ENCODE measurements around the gene SATB2. TPM values are rescaled to one million over a fixed set of nuclear protein-coding genes. Genes with fewer than 3 reads are reported as not detected.

SATB2 gene
- total RNA-seq, 1 donor from 2014 or later, result 4.0 TPM

GRCh38 chr2:199449956-199450355, 7.8 kb downstream of the SATB2 start:
- H3K4me3 Mint-ChIP-seq, result no peak overlapping the region
- H3K4me1 Mint-ChIP-seq, result peaks cover 3% of the 10 kb centered on the region
- H3K27me3 Mint-ChIP-seq (ENCODE audit: low read depth), result peaks cover 75% of the 10 kb centered on the region
- H3K9me3 Mint-ChIP-seq, result no peaks in the 10 kb centered on the region
- DNase-seq (ENCODE audit: low spot score in 2 of 2, unreplicated experiment in 2 of 2), result no peak
- no peaks in the 10 kb centered on the region for H3K36me3 Mint-ChIP-seq
- TF ChIP-seq CTCF (IDR thresholded peaks at IDR 0.05; ENCODE audit: unreplicated experiment), result no peak
- no peak overlapping the region for H3K27ac Mint-ChIP-seq

- H3K4me1 Mint-ChIP-seq, result peaks cover 3% of the 10 kb centered on the region
- no peak overlapping the region for H3K27ac Mint-ChIP-seq
- TF ChIP-seq CTCF (IDR thresholded peaks at IDR 0.05; ENCODE audit: unreplicated experiment), result no peak
- H3K4me3 Mint-ChIP-seq, result no peak overlapping the region
- H3K9me3 Mint-ChIP-seq, result no peaks in the 10 kb centered on the region
- H3K36me3 Mint-ChIP-seq, result no peaks in the 10 kb centered on the region
- H3K27me3 Mint-ChIP-seq (ENCODE audit: low read depth), result peaks cover 75% of the 10 kb centered on the region
- no peak for DNase-seq (ENCODE audit: low spot score in 2 of 2, unreplicated experiment in 2 of 2)
These were observed 8.3 kb downstream of the SATB2 start for GRCh38 chr2:199449455-199449854.

GRCh38 chr2:199446996-199447576, 10.7 kb downstream of the SATB2 start:
- peaks cover 3% of the 10 kb centered on the region for H3K4me1 Mint-ChIP-seq
- no peak overlapping the region for H3K27ac Mint-ChIP-seq
- no peak for TF ChIP-seq CTCF (IDR thresholded peaks at IDR 0.05; ENCODE audit: unreplicated experiment)
- no peak overlapping the region for H3K4me3 Mint-ChIP-seq
- H3K27me3 Mint-ChIP-seq (ENCODE audit: low read depth), result peaks cover 64% of the 10 kb centered on the region
- no peaks in the 10 kb centered on the region for H3K36me3 Mint-ChIP-seq
- H3K9me3 Mint-ChIP-seq, result no peaks in the 10 kb centered on the region
- DNase-seq (ENCODE audit: low spot score in 2 of 2, unreplicated experiment in 2 of 2), result no peak

GRCh38 chr2:199444749-199445148, 13.0 kb downstream of the SATB2 start:
- no peaks in the 10 kb centered on the region for H3K36me3 Mint-ChIP-seq
- DNase-seq (ENCODE audit: low spot score in 2 of 2, unreplicated experiment in 2 of 2), result no peak
- H3K27me3 Mint-ChIP-seq (ENCODE audit: low read depth), result peaks cover 50% of the 10 kb centered on the region
- no peaks in the 10 kb centered on the region for H3K9me3 Mint-ChIP-seq
- H3K4me3 Mint-ChIP-seq, result no peak overlapping the region
- H3K4me1 Mint-ChIP-seq, result peaks cover 3% of the 10 kb centered on the region
- TF ChIP-seq CTCF (IDR thresholded peaks at IDR 0.05; ENCODE audit: unreplicated experiment), result no peak
- no peak overlapping the region for H3K27ac Mint-ChIP-seq

GRCh38 chr2:199443589-199444130, 14.1 kb downstream of the SATB2 start:
- Mint-ChIP-seq H3K27ac (no peak overlapping the region), H3K4me3 (no peak overlapping the region), H3K9me3 (no peaks in the 10 kb centered on the region), H3K36me3 (no peaks in the 10 kb centered on the region), H3K4me1 (peaks cover under 1% of the 10 kb centered on the region), H3K27me3 (ENCODE audit: low read depth) (peaks cover 47% of the 10 kb centered on the region)
- no peak for DNase-seq (ENCODE audit: low spot score in 2 of 2, unreplicated experiment in 2 of 2)
- no peak for TF ChIP-seq CTCF (IDR thresholded peaks at IDR 0.05; ENCODE audit: unreplicated experiment)

Data from mesothelial cell of epicardium (in vitro differentiated cells).